PC-9 (cell line): Measurements from ENCODE around the gene CAMKV. TPM values are rescaled to one million over a fixed set of nuclear protein-coding genes. Genes with fewer than 3 reads are reported as not detected.

Source experiments
- BruUV-seq: library from RNA; stranded (reverse); fragments of 400-500 nt; replicated peaks from 2 replicates; lab custom pipeline; 2021; lab: Mats Ljungman, UMichigan
- CTCF ChIA-PET: fragments of 300-600 bp; sonication (Branson Sonifier 250); formaldehyde crosslinking; loops from one replicate; lab custom pipeline; 2022; ENCODE audit warnings: antibody characterized with exemption; lab: Charles Lee
- POLR2A ChIA-PET: fragments of 300-600 bp; sonication (Branson Sonifier 250); formaldehyde crosslinking; loops from one replicate; lab custom pipeline; 2022; ENCODE audit warnings: antibody characterized with exemption; ENCODE audit not compliant: unreplicated experiment; lab: Charles Lee
- DNase-seq, 2 experiments: peaks; one replicate each; pipeline versions ENCODE4 v3.0.0 to v3.0.0-alpha.2; 2015 to 2022; ENCODE audit warnings: mixed read lengths in 1 of 2
- H2AFZ ChIP-seq: fragments of 200-600 bp; sonication (generic); 2 replicates; pipeline ENCODE4 v1.8.1; 2017; ENCODE audit warnings: antibody characterized with exemption
- H3F3A ChIP-seq: fragments of 200-600 bp; sonication (generic); 2 replicates; pipeline ENCODE4 v1.8.1; 2017; ENCODE audit warnings: antibody characterized with exemption, mild to moderate bottlenecking, low read depth; ENCODE audit not compliant: insufficient read depth
- H3K27ac ChIP-seq: fragments of 200-600 bp; sonication (generic); 2 replicates; pipeline ENCODE4 v1.6.1; 2016; ENCODE audit warnings: mixed run types
- H3K27me3 ChIP-seq: fragments of 200-600 bp; sonication (generic); 2 replicates; pipeline ENCODE4 v1.6.1; 2016; ENCODE audit warnings: low read depth, mixed run types; ENCODE audit not compliant: insufficient read depth
- H3K36me3 ChIP-seq: fragments of 200-600 bp; sonication (generic); 2 replicates; pipeline ENCODE4 v1.6.1; 2016; ENCODE audit warnings: low read depth, mixed run types
- H3K4me1 ChIP-seq: fragments of 200-600 bp; sonication (generic); replicated peaks from 2 replicates; pipeline ENCODE4 v1.6.1; 2016; ENCODE audit warnings: mixed run types; ENCODE audit not compliant: insufficient read depth
- H3K4me2 ChIP-seq: fragments of 200-600 bp; sonication (generic); 2 replicates; pipeline ENCODE4 v1.6.1; 2017; ENCODE audit warnings: mixed run types
- H3K4me3 ChIP-seq: fragments of 200-600 bp; sonication (generic); 2 replicates; pipeline ENCODE4 v1.6.1; 2016; ENCODE audit warnings: mixed run types
- H3K79me2 ChIP-seq: fragments of 200-600 bp; sonication (generic); 2 replicates; pipeline ENCODE4 v1.6.1; 2017; ENCODE audit warnings: low read depth, mixed run types
- H3K9me2 ChIP-seq: fragments of 200-600 bp; sonication (generic); 2 replicates; pipeline ENCODE4 v1.8.1; 2017; ENCODE audit warnings: mild to moderate bottlenecking; ENCODE audit not compliant: insufficient read depth
- H3K9me3 ChIP-seq: fragments of 200-600 bp; sonication (generic); 2 replicates; pipeline ENCODE4 v1.8.1; 2016; ENCODE audit warnings: low read depth; ENCODE audit not compliant: insufficient read depth
- H4K20me1 ChIP-seq: fragments of 200-600 bp; sonication (generic); 2 replicates; pipeline ENCODE4 v1.8.1; 2017; ENCODE audit not compliant: insufficient read depth
- EZH2 ChIP-seq: fragments of 200-600 bp; sonication (generic); IDR thresholded peaks from 2 replicates; pipeline ENCODE4 v1.8.0; 2017; ENCODE audit warnings: antibody characterized with exemption, low read depth
- intact Hi-C: fragments of 100-400 bp; cut with micrococcal nuclease; formaldehyde crosslinking; loops from one replicate; pipeline ENCODE4 v1.10.0; 2022; ENCODE audit not compliant: unreplicated experiment
- total RNA-seq: library from RNA; stranded (reverse); gene quantifications from 2 replicates; pipeline ENCODE4 v1.2.3, GENCODE V29; 2021
- TF ChIP-seq, protein P1 (sequence below): fragments of 200-600 bp; sonication (generic); conservative IDR thresholded peaks from 2 replicates; pipeline ENCODE4 v1.6.1; 2017; ENCODE audit warnings: mixed run types, antibody characterized with exemption, mild to moderate bottlenecking, moderate library complexity

CAMKV gene
- total RNA-seq, 1 experiment from 2014 or later = not detected

DNA sequence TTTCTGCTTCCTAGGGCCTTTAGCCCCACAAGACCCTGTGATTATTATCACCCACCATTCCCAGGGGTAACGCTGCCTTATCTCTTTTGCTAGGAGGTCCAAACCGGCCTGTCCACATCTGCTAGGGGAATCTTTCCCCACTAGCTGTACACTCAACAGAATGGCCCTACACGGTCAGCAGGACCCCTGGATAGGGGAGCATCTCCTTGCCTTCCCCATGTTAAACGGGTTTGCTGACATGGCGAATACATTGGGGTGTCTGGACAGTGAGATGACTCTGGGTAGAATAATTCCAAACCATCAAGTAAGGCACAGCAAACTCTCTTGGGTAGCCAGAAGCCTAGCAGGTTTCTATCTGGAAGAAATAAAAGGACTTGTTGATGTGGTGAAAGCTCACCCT, 14.0 kb downstream of the CAMKV start:
- POLR2A ChIA-PET = no interaction called here
- DNase-seq = no peak
- Histone ChIP-seq H4K20me1 (no peaks in the 10 kb centered on the region), H3F3A (no peaks in the 10 kb centered on the region), H3K4me1 (0 out of 2 replicates have a peak, but pooled peaks cover 3% of the 10 kb centered on the region), H3K9me3 (no peaks in the 10 kb centered on the region), H3K36me3 (no peaks in the 10 kb centered on the region), H3K9me2 (no peaks in the 10 kb centered on the region), H3K27me3 (no peaks in the 10 kb centered on the region; the same call in 1 of the 2 replicates), H2AFZ (peak overlapping the region; percentile 86; the same call in 1 of the 2 replicates), H3K4me3 (peak overlapping the region; percentile 80), H3K79me2 (peaks cover 19% of the 10 kb centered on the region), H3K27ac (no peak overlapping the region), H3K4me2 (peak overlapping the region; percentile 83)
- CTCF ChIA-PET = no interaction called here
- no peak for TF ChIP-seq EZH2
- TF ChIP-seq, protein P1, sequence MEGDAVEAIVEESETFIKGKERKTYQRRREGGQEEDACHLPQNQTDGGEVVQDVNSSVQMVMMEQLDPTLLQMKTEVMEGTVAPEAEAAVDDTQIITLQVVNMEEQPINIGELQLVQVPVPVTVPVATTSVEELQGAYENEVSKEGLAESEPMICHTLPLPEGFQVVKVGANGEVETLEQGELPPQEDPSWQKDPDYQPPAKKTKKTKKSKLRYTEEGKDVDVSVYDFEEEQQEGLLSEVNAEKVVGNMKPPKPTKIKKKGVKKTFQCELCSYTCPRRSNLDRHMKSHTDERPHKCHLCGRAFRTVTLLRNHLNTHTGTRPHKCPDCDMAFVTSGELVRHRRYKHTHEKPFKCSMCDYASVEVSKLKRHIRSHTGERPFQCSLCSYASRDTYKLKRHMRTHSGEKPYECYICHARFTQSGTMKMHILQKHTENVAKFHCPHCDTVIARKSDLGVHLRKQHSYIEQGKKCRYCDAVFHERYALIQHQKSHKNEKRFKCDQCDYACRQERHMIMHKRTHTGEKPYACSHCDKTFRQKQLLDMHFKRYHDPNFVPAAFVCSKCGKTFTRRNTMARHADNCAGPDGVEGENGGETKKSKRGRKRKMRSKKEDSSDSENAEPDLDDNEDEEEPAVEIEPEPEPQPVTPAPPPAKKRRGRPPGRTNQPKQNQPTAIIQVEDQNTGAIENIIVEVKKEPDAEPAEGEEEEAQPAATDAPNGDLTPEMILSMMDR = no peak
- BruUV-seq = no TSS peak
- intact Hi-C loops = loop anchor here (1.0 kb wide), 1 partner anchor 49 kb away; no protein-coding TSS in a partner anchor

DNA sequence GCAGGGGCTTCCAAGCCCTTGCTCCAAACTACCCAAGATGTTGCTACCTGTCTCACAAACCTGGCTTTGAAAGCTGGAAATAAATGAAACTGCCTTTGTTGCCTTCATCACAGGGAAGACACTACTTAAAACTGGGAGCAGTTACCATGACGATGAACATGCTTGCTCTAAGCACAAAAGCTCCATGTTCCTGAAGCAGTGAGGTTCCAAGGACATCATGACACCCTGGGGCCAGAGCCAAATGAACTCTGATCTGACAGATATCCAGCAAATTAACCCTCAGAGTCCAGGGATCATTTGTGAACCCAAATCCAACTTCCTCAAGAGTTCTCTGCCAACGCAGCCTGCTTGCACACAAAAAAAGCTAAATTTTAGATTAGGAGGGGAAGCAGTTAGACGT, 24.0 kb downstream of the CAMKV start:
- Histone ChIP-seq H4K20me1 (no peaks in the 10 kb centered on the region), H3K27ac (no peak overlapping the region), H2AFZ (no peak overlapping the region), H3K9me3 (no peaks in the 10 kb centered on the region), H3K9me2 (no peaks in the 10 kb centered on the region), H3K36me3 (0 out of 2 replicates have a peak, but pooled peaks cover 3% of the 10 kb centered on the region), H3K4me3 (no peak overlapping the region), H3K79me2 (no peaks in the 10 kb centered on the region), H3K4me1 (no peaks in the 10 kb centered on the region), H3F3A (no peaks in the 10 kb centered on the region), H3K4me2 (no peak overlapping the region), H3K27me3 (no peaks in the 10 kb centered on the region)
- POLR2A ChIA-PET = interaction anchor here (0.7 kb wide), 1 partner anchor 340 kb away, joined by 4 read pairs; no protein-coding TSS in a partner anchor
- BruUV-seq = no TSS peak
- intact Hi-C loops = no loop called here
- CTCF ChIA-PET = no interaction called here
- DNase-seq = no peak
- TF ChIP-seq, protein P1 = no peak
- TF ChIP-seq EZH2 = no peak

DNA sequence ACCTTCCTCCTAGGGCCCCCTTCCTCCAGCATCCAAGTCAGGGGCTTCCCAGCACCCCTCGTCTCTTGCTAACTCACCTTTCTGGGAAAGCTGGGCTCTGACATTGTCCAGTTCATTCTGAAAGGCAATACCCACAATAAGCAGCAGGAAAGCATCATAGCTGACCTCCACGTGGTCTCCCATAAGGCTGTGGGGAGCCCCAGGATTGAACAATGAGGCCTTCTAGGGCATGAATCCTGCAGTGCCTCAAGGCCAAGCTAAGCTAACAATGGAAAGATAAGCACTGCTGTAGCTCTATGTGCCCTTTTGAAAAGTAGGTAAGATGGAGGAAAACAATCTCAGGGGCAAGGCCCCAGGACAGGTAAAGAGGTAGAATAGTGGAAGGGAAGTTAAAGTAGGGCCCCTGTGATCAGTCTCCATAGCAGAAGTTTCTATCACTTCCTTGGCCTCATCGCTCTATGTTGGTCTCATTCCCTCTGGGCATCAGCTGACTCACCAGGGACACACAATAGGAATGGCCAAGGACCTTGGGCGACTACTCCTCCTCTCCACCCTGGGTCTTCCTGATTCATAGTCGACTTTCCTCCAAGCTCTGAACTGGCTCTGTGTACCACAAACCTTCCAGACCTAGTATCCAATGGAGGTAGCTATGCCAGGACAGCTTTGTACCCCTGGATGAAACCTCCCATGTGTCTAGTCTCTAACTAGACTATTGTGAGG, 25.1 kb downstream of the CAMKV start:
- H3K79me2 ChIP-seq = no peaks in the 10 kb centered on the region
- H3K4me1 ChIP-seq = no peaks in the 10 kb centered on the region
- no peaks in the 10 kb centered on the region for H3K9me3 ChIP-seq
- no peak overlapping the region for H3K4me2 ChIP-seq
- intact Hi-C loops = no loop called here
- H3K27ac ChIP-seq = no peak overlapping the region
- no peak overlapping the region for H3K4me3 ChIP-seq
- BruUV-seq = no TSS peak
- no peaks in the 10 kb centered on the region for H3F3A ChIP-seq
- ChIA-PET CTCF (no interaction called here), POLR2A (interaction anchor here (0.7 kb wide), 1 partner anchor 339 kb away, joined by 4 read pairs; no protein-coding TSS in a partner anchor)
- no peak overlapping the region for H2AFZ ChIP-seq
- H3K9me2 ChIP-seq = no peaks in the 10 kb centered on the region
- TF ChIP-seq EZH2 = no peak
- TF ChIP-seq, protein P1 = no peak
- H4K20me1 ChIP-seq = no peaks in the 10 kb centered on the region
- DNase-seq = no peak
- H3K27me3 ChIP-seq = no peaks in the 10 kb centered on the region
- H3K36me3 ChIP-seq = 0 out of 2 replicates have a peak, but pooled peaks cover 3% of the 10 kb centered on the region
